Measurements from ENCODE around the gene FTO. TPM values are rescaled to one million over a fixed set of nuclear protein-coding genes. Genes with fewer than 3 reads are reported as not detected.
A peak's percentile ranks its signal among the peaks of the same experiment; 100 is the strongest.

FTO gene
- total and polyA plus RNA-seq, 2 of the 8 experiments (the other 6 are each of a cell fraction or from before 2014, with no cell fraction given), result 34.5 to 59.8 TPM

DNA sequence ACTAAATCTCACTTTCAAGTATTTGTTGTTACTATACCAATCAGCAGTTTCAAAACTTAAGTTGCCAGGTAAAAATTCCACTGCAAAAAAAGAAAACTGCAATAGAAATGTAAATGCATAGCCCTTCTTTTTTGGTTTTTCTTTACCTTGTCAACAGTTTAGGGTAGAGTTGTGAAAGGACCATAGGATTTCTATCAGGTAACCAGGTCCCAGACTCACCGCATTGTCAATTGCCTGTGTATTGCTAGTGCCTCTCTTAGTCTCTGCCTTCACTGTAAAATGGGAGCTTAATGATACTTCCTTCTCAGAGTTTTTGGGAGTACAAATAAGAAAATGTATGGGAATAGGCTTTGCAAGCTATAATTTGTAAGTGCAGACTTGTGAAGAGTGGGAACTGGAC, 145.0 kb downstream of the FTO start:
- TF ChIP-seq CBX5 (IDR thresholded peaks at IDR 0.05; ENCODE audit: low read depth, low read length) (no peak), CTBP2 (IDR thresholded peaks at IDR 0.05; ENCODE audit: borderline replicate concordance, insufficient read depth, insufficient read length, low read length) (no peak), KDM4A (IDR thresholded peaks at IDR 0.05; ENCODE audit: low read depth, low read length, severe bottlenecking) (no peak), CHD2 (IDR thresholded peaks at IDR 0.05; ENCODE audit: low read length) (no peak), BACH1 (IDR thresholded peaks at IDR 0.05; ENCODE audit: low read length) (no peak)
- TF ChIP-seq, protein P1, sequence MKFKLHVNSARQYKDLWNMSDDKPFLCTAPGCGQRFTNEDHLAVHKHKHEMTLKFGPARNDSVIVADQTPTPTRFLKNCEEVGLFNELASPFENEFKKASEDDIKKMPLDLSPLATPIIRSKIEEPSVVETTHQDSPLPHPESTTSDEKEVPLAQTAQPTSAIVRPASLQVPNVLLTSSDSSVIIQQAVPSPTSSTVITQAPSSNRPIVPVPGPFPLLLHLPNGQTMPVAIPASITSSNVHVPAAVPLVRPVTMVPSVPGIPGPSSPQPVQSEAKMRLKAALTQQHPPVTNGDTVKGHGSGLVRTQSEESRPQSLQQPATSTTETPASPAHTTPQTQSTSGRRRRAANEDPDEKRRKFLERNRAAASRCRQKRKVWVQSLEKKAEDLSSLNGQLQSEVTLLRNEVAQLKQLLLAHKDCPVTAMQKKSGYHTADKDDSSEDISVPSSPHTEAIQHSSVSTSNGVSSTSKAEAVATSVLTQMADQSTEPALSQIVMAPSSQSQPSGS (IDR thresholded peaks at IDR 0.05; ENCODE audit: low read length), result no peak
- H2AFZ ChIP-seq (ENCODE audit: low read length), result no peak overlapping the region
- CTCF ChIA-PET (ENCODE audit: partially characterized antibody), result interaction anchor here (0.6 to 0.7 kb wide), 2 partner anchors 25 to 680 kb away, joined by 3 read pairs; no protein-coding TSS in a partner anchor
- no peak overlapping the region for H2BK5ac ChIP-seq (ENCODE audit: low read depth, low read length)
- no peak overlapping the region for H3K4me2 ChIP-seq (ENCODE audit: insufficient read depth in 1 of 2, low read depth in 2 of 2, low read length in 2 of 2)
- no peak overlapping the region for H3K4me3 ChIP-seq (ENCODE audit: extremely low read depth in 1 of 4, insufficient read depth in 2 of 4, low read depth in 3 of 4, low read length in 4 of 4)
- no peaks in the 10 kb centered on the region for H3K36me3 ChIP-seq (ENCODE audit: control insufficient read depth in 2 of 4, insufficient read depth in 4 of 4, low read length in 3 of 4)
- WGBS, 2 experiments (ENCODE audit: extremely low coverage in 1 of 2, insufficient coverage in 1 of 2, insufficient read length in 1 of 2, insufficient replicate concordance in 2 of 2, low coverage in 1 of 2, low lambda C conversion rate in 2 of 2, missing lambda C conversion rate in 1 of 2), result 82% methylated on average over 1 of the region's 1 CpG; no CpG with 5 or more reads in 1 of the 2 experiments
- no peaks in the 10 kb centered on the region for H3K27me3 ChIP-seq (replicated peaks in 1 of 4; ENCODE audit: control insufficient read depth in 3 of 4, extremely low read depth in 1 of 4, insufficient read depth in 3 of 4, low read length in 3 of 4)
- H3K4ac ChIP-seq (replicated peaks; ENCODE audit: insufficient read length, low read depth, low read length), result no peak overlapping the region
- DNase-seq (ENCODE audit: low read depth in 1 of 2, low spot score in 2 of 2), result no peak
- H3K27ac ChIP-seq (ENCODE audit: low read depth, low read length), result no peak overlapping the region
- H3K79me2 ChIP-seq (ENCODE audit: control insufficient read depth in 1 of 2, insufficient read depth in 2 of 2, low read length in 2 of 2), result no peaks in the 10 kb centered on the region
- no peak overlapping the region for H4K91ac ChIP-seq (replicated peaks; ENCODE audit: insufficient read length, low read length)
- no peak overlapping the region for H3K14ac ChIP-seq (ENCODE audit: insufficient read length)
- no peak overlapping the region for H2BK12ac ChIP-seq (ENCODE audit: low read depth, low read length)
- no peak overlapping the region for H3K23ac ChIP-seq (ENCODE audit: insufficient read length)
- H3K4me1 ChIP-seq (replicated peaks in 1 of 4; ENCODE audit: control insufficient read depth in 3 of 4, insufficient read depth in 4 of 4, low read length in 3 of 4), result peaks cover 0 to 6% (median 0%) of the 10 kb centered on the region in 4 experiments; a peak in 2 of 7 replicates
- H3K18ac ChIP-seq (ENCODE audit: extremely low read depth, low read length), result no peak overlapping the region
- H2BK15ac ChIP-seq (ENCODE audit: low read length), result no peak overlapping the region
- no peak overlapping the region for H2AK5ac ChIP-seq (ENCODE audit: low read depth, low read length)
- no peak overlapping the region for H4K8ac ChIP-seq (ENCODE audit: extremely low read depth, insufficient read depth, low read length)
- H2BK120ac ChIP-seq (replicated peaks; ENCODE audit: low read depth, low read length), result no peak overlapping the region
- no peaks in the 10 kb centered on the region for H4K20me1 ChIP-seq (replicated peaks in 1 of 2; ENCODE audit: control insufficient read depth in 1 of 2, insufficient read depth in 2 of 2, low read length in 2 of 2)
- no peak overlapping the region for H2BK20ac ChIP-seq (ENCODE audit: low read length)
- peak; percentile 19 for FAIRE-seq
- H3K9ac ChIP-seq (replicated peaks in 1 of 4; ENCODE audit: extremely low read depth in 1 of 4, low read depth in 3 of 4, low read length in 3 of 4), result no peak overlapping the region
- no peaks in the 10 kb centered on the region; the same call in 1 of the 2 replicates for H3K23me2 ChIP-seq (ENCODE audit: low read depth, low read length)
- no peak overlapping the region for H3K56ac ChIP-seq (replicated peaks; ENCODE audit: insufficient read length, low read depth, low read length)
- POLR2A ChIA-PET (ENCODE audit: partially characterized antibody), result no interaction called here
- H4K5ac ChIP-seq (ENCODE audit: insufficient read length, low read depth, low read length), result no peak overlapping the region
- H3K9me3 ChIP-seq (ENCODE audit: insufficient read depth in 2 of 2, low read depth in 1 of 2, low read length in 1 of 2), result no peaks in the 10 kb centered on the region
- H3K79me1 ChIP-seq (ENCODE audit: low read depth, low read length), result no peaks in the 10 kb centered on the region

Measured in H1 (cell line).